ENCODE measurements around the gene NSF.
"Not testable (repeated sequence)": the region's sequence is repeated elsewhere in the genome, so short reads cannot be mapped to it uniquely, and the experiment has no call there.

DNA sequence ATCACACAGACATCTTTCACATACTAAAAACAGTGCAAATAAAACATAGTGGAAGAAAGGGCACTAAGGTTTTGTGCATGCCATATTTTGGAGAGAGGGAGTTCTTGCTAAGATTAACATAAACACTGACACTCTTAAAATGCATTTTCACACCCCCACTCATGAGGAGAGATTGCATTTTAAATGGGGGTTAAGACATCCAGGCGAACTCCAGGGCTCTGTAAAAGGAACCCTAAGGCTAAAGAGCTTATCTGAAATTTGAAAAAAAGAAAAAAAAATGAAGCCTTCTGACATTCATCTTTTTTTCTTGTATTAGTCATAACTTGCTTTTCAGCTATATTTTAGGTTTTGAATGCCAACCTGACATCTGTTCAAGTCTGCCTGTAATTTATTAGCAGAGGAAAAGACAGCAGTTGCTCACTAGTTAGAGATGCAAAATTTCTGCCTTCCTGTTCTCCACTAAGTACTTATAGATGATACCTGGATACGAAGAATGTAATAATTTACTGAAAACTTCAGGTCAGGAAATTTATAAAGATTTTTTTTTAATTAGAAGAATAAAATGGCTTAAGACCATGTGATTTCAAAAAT is 57.3 kb downstream of the NSF start:
- TF ChIP-seq, protein P1, sequence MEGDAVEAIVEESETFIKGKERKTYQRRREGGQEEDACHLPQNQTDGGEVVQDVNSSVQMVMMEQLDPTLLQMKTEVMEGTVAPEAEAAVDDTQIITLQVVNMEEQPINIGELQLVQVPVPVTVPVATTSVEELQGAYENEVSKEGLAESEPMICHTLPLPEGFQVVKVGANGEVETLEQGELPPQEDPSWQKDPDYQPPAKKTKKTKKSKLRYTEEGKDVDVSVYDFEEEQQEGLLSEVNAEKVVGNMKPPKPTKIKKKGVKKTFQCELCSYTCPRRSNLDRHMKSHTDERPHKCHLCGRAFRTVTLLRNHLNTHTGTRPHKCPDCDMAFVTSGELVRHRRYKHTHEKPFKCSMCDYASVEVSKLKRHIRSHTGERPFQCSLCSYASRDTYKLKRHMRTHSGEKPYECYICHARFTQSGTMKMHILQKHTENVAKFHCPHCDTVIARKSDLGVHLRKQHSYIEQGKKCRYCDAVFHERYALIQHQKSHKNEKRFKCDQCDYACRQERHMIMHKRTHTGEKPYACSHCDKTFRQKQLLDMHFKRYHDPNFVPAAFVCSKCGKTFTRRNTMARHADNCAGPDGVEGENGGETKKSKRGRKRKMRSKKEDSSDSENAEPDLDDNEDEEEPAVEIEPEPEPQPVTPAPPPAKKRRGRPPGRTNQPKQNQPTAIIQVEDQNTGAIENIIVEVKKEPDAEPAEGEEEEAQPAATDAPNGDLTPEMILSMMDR (IDR thresholded peaks at IDR 0.05) = not testable (repeated sequence)
- not testable (repeated sequence) for TF ChIP-seq POLR2A (IDR thresholded peaks at IDR 0.05)

Measured in Peyer's patch (tissue), 4 donors.